OCI-LY1 (cell line): ENCODE measurements around the gene ARHGAP44.

Experiments used
- H2AFZ ChIP-seq: fragments of 200-600 bp; sonication (generic), shearing (Covaris generic); 2 replicates; pipeline ENCODE4 v1.6.0; 2014; ENCODE audit warnings: antibody characterized with exemption, mild to moderate bottlenecking, low read length
- H3F3A ChIP-seq: fragments of 200-600 bp; sonication (generic), shearing (Covaris generic); 2 replicates; pipeline ENCODE4 v1.6.0; 2014; ENCODE audit warnings: mild to moderate bottlenecking, antibody characterized with exemption, low read length, moderate library complexity; ENCODE audit not compliant: insufficient read depth
- H3K27ac ChIP-seq: fragments of 200-600 bp; sonication (generic); 2 replicates; pipeline ENCODE4 v1.5.1; 2014; ENCODE audit warnings: low read length, mixed run types, mild to moderate bottlenecking, low read depth; ENCODE audit not compliant: poor library complexity, severe bottlenecking
- H3K27me3 ChIP-seq: fragments of 200-600 bp; sonication (generic); 2 replicates; pipeline ENCODE4 v1.6.0; 2014; ENCODE audit warnings: antibody characterized with exemption, mild to moderate bottlenecking, low read length, moderate library complexity; ENCODE audit not compliant: insufficient read depth
- H3K36me3 ChIP-seq: fragments of 200-600 bp; sonication (generic); 2 replicates; pipeline ENCODE4 v1.6.1; 2014; ENCODE audit warnings: mild to moderate bottlenecking, antibody characterized with exemption, low read length, moderate library complexity, mixed read lengths; ENCODE audit not compliant: insufficient read depth
- H3K4me1 ChIP-seq: fragments of 200-600 bp; sonication (generic); 2 replicates; pipeline ENCODE4 v1.5.1; 2014; ENCODE audit warnings: mild to moderate bottlenecking, low read length, moderate library complexity; ENCODE audit not compliant: insufficient read depth, severe bottlenecking
- H3K4me2 ChIP-seq: fragments of 200-600 bp; sonication (generic), shearing (Covaris generic); 2 replicates; pipeline ENCODE4 v1.6.1; 2014; ENCODE audit warnings: low read length
- H3K4me3 ChIP-seq: fragments of 200-600 bp; sonication (generic); 2 replicates; pipeline ENCODE4 v1.5.1; 2014; ENCODE audit warnings: low read length, low read depth, mild to moderate bottlenecking, mixed read lengths; ENCODE audit not compliant: poor library complexity, severe bottlenecking
- H3K79me2 ChIP-seq: fragments of 200-600 bp; shearing (Covaris generic); 2 replicates; pipeline ENCODE4 v1.6.1; 2016; ENCODE audit warnings: mixed run types, low read length, mixed read lengths; ENCODE audit not compliant: insufficient read depth
- H3K9ac ChIP-seq: fragments of 200-600 bp; sonication (generic), shearing (Covaris generic); 2 replicates; pipeline ENCODE4 v1.6.1; 2014; ENCODE audit warnings: mild to moderate bottlenecking, low read length, mixed read lengths
- H3K9me2 ChIP-seq: fragments of 200-600 bp; sonication (generic), shearing (Covaris generic); 2 replicates; pipeline ENCODE4 v1.6.1; 2014; ENCODE audit warnings: low read depth, mild to moderate bottlenecking, low read length, mixed read lengths
- H3K9me3 ChIP-seq: fragments of 200-600 bp; shearing (Covaris generic); 2 replicates; pipeline ENCODE4 v1.6.1; 2014; ENCODE audit warnings: low read length, mixed read lengths
- H4K20me1 ChIP-seq: fragments of 200-600 bp; sonication (generic), shearing (Covaris generic); 2 replicates; pipeline ENCODE4 v1.6.0; 2016; ENCODE audit warnings: mild to moderate bottlenecking, low read length; ENCODE audit not compliant: insufficient read depth
- CTCF ChIP-seq: fragments of 200-600 bp; sonication (generic), shearing (Covaris generic); IDR thresholded peaks from 2 replicates; pipeline ENCODE4 v1.5.1; 2017; ENCODE audit warnings: mild to moderate bottlenecking, antibody characterized with exemption, low read length, moderate library complexity, mixed read lengths
- EZH2 ChIP-seq: fragments of 200-600 bp; sonication (generic), shearing (Covaris generic); IDR thresholded peaks from 2 replicates; pipeline ENCODE4 v1.8.0; 2017; ENCODE audit warnings: borderline replicate concordance, mixed run types, mild to moderate bottlenecking, antibody characterized with exemption, low read length, moderate library complexity, mixed read lengths

The ARHGAP44 gene

GRCh38 chr17:13010959-13011358 is 221.7 kb downstream of the ARHGAP44 start:
- H3K9me3 ChIP-seq: no peaks in the 10 kb centered on the region
- no peak for TF ChIP-seq CTCF
- no peak for TF ChIP-seq EZH2
- H3K4me3 ChIP-seq: no peak overlapping the region
- H3F3A ChIP-seq: no peaks in the 10 kb centered on the region
- no peak overlapping the region for H3K27ac ChIP-seq
- H2AFZ ChIP-seq: no peak overlapping the region
- H3K9ac ChIP-seq: no peak overlapping the region
- H3K9me2 ChIP-seq: no peaks in the 10 kb centered on the region
- H3K4me2 ChIP-seq: no peak overlapping the region
- no peaks in the 10 kb centered on the region for H3K79me2 ChIP-seq
- H3K4me1 ChIP-seq: no peaks in the 10 kb centered on the region
- no peaks in the 10 kb centered on the region for H3K27me3 ChIP-seq
- no peaks in the 10 kb centered on the region for H4K20me1 ChIP-seq
- peaks cover 86% of the 10 kb centered on the region for H3K36me3 ChIP-seq

GRCh38 chr17:13014801-13015200 is 225.5 kb downstream of the ARHGAP44 start:
- H3K27ac ChIP-seq: no peak overlapping the region
- no peak for TF ChIP-seq EZH2
- TF ChIP-seq CTCF: no peak
- no peak overlapping the region for H3K9ac ChIP-seq
- no peak overlapping the region for H3K4me2 ChIP-seq
- no peak overlapping the region for H2AFZ ChIP-seq
- H3K36me3 ChIP-seq: peaks cover 70% of the 10 kb centered on the region
- H3K9me3 ChIP-seq: no peaks in the 10 kb centered on the region
- peaks cover 18% of the 10 kb centered on the region for H3K4me1 ChIP-seq
- no peaks in the 10 kb centered on the region for H4K20me1 ChIP-seq
- no peaks in the 10 kb centered on the region for H3F3A ChIP-seq
- H3K27me3 ChIP-seq: no peaks in the 10 kb centered on the region
- H3K4me3 ChIP-seq: no peak overlapping the region
- no peaks in the 10 kb centered on the region for H3K9me2 ChIP-seq
- peaks cover 8% of the 10 kb centered on the region; the same call in 1 of the 2 replicates for H3K79me2 ChIP-seq

- H3K4me2 ChIP-seq: peak overlapping the region; percentile 87
- no peaks in the 10 kb centered on the region for H3K9me3 ChIP-seq
- no peak for TF ChIP-seq CTCF
- no peak for TF ChIP-seq EZH2
- H3K4me3 ChIP-seq: peak overlapping the region; percentile 89
- H3K9me2 ChIP-seq: no peaks in the 10 kb centered on the region
- H3K79me2 ChIP-seq: peaks cover 8% of the 10 kb centered on the region; the same call in 1 of the 2 replicates
- H2AFZ ChIP-seq: no peak overlapping the region
- H3F3A ChIP-seq: no peaks in the 10 kb centered on the region
- H3K9ac ChIP-seq: peak overlapping the region; percentile 90
- no peak overlapping the region for H3K27ac ChIP-seq
- peaks cover 48% of the 10 kb centered on the region for H3K36me3 ChIP-seq
- no peaks in the 10 kb centered on the region for H3K27me3 ChIP-seq
- peaks cover 18% of the 10 kb centered on the region for H3K4me1 ChIP-seq
- no peaks in the 10 kb centered on the region for H4K20me1 ChIP-seq
Measured at GRCh38 chr17:13016881-13017654, 227.8 kb downstream of the ARHGAP44 start.
